ENCODE data around the gene MFSD11.
"Not testable (repeated sequence)": the region's sequence is repeated elsewhere in the genome, so short reads cannot be mapped to it uniquely, and the experiment has no call there.

MFSD11 gene

DNA sequence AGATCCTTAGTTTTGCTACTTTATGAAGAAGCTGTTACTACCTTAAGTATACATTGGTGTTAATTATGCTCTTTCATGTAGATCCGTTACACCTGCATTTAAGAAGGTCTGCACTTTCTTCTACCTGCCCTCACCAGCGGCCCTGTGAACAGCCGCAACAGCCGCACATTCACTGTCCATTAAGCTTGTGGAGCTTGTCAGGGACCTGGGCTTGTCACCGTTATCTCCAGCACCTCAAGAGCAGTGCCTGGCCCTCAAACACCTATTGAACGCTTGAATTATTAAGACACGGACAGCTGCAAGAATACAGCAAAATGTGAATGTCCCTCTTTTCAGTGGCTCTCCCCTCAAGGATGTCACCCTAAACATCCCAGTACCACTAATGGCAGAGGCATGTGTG, 24.2 kb upstream of the MFSD11 start:
- no peak for TF ChIP-seq JUND (IDR thresholded peaks at IDR 0.05; ENCODE audit: low read depth)
- in situ Hi-C loops (cut with HindIII; ENCODE audit: low pct_unique_long_range_greater_than_20kb, low sequenced_read_pairs): no loop called here
- DNase-seq (ENCODE audit: low read depth in 1 of 2, low spot score in 1 of 2): no peak

DNA sequence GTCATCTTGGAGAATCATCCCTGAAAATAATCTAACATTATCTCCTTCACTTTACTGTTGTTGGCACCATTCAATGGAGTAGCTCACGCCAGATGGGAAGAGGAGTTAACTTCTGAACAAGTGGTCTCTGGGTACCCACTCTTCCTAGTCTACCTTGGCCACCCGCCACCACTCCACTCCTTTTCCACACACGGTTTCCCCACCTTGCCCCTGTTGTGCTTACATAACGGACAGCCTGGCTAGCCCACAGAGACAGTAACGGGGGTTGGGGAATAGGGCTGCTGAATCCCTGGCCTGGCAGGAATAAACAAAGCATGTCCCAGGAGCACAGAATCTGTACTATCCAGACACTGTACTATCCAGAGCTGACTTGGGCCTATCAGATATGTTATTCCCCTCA, 23.6 kb upstream of the MFSD11 start:
- in situ Hi-C loops (cut with HindIII; ENCODE audit: low pct_unique_long_range_greater_than_20kb, low sequenced_read_pairs): no loop called here

GRCh38 chr17:76714822-76715495, 23.0 kb upstream of the MFSD11 start:
- TF ChIP-seq JUND (IDR thresholded peaks at IDR 0.05; ENCODE audit: low read depth): no peak
- DNase-seq (ENCODE audit: low read depth in 1 of 2, low spot score in 1 of 2): peak in 1 of 2 experiments; percentile 62
- in situ Hi-C loops (cut with HindIII; ENCODE audit: low pct_unique_long_range_greater_than_20kb, low sequenced_read_pairs): no loop called here

More for the DNA sequence above, 23.6 kb upstream of the MFSD11 start:
- no peak for TF ChIP-seq JUND (IDR thresholded peaks at IDR 0.05; ENCODE audit: low read depth)
- no peak for DNase-seq (ENCODE audit: low read depth in 1 of 2, low spot score in 1 of 2)

DNA sequence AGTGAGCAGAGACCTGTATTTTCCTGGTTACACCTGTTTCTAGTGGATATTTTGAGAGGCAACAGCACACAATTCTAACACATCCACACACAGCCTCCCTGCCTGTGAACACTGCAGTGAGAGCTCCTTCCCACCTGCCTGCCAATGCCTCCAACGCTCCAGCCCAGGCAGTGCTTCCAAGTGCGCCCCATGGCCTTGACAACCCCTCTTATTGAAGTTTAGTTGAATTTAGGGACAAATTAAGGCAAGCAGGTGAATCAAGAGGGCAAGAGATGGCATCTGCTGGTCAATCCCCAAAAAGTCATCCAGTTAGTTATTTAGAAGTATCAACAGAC, 22.5 kb upstream of the MFSD11 start:
- in situ Hi-C loops (cut with HindIII; ENCODE audit: low pct_unique_long_range_greater_than_20kb, low sequenced_read_pairs): no loop called here
- TF ChIP-seq JUND (IDR thresholded peaks at IDR 0.05; ENCODE audit: low read depth): no peak
- DNase-seq (ENCODE audit: low read depth in 1 of 2, low spot score in 1 of 2): no peak

GRCh38 chr17:76716146-76716838, 21.6 kb upstream of the MFSD11 start:
- in situ Hi-C loops (cut with HindIII; ENCODE audit: low pct_unique_long_range_greater_than_20kb, low sequenced_read_pairs): no loop called here
- TF ChIP-seq JUND (IDR thresholded peaks at IDR 0.05; ENCODE audit: low read depth): no peak
- DNase-seq (ENCODE audit: low read depth in 1 of 2, low spot score in 1 of 2): no peak

DNA sequence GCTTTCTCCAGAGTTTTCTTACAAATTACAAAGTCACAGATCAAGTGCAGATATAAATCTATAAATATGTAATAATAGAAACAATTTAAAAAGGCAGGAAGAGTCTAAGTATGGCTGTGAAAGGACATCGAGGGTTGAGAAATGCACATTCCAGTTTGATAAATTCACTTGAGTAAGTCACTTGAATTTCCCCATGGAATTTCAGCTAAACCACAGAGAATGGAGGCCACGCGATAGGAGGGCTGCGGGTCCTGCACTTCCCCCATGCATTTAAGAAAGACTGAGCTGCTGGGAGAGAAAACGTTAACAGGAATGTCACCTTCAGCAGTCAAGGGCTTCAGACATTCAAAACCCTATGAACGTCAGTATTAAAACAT, 21.1 kb upstream of the MFSD11 start:
- in situ Hi-C loops (cut with HindIII; ENCODE audit: low pct_unique_long_range_greater_than_20kb, low sequenced_read_pairs): no loop called here
- DNase-seq (ENCODE audit: low read depth in 1 of 2, low spot score in 1 of 2): no peak
- no peak for TF ChIP-seq JUND (IDR thresholded peaks at IDR 0.05; ENCODE audit: low read depth)

DNA sequence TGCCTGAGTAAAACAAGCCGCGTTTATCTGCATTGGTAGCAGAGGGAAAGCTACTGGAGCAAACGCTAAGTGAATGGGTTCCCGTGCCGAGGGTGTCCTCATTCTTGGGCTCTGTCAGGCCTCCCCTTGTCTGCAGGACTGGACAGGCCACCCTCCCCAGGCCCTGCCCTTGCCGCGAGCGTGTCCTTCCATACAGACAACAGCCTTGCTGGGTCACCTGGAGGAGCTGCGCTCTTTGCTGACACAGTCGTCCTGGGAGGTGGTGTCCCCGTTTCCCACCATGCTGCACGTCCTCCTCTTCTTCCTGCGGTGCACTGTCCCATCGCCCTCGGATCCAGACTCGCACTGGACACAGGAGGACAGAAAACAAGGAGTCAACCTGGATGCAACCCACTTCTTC, 19.4 kb upstream of the MFSD11 start:
- in situ Hi-C loops (cut with HindIII; ENCODE audit: low pct_unique_long_range_greater_than_20kb, low sequenced_read_pairs): no loop called here
- no peak for TF ChIP-seq JUND (IDR thresholded peaks at IDR 0.05; ENCODE audit: low read depth)
- DNase-seq (ENCODE audit: low read depth in 1 of 2, low spot score in 1 of 2): no peak

- in situ Hi-C loops (cut with HindIII; ENCODE audit: low pct_unique_long_range_greater_than_20kb, low sequenced_read_pairs): no loop called here
- DNase-seq (ENCODE audit: low read depth in 1 of 2, low spot score in 1 of 2): no peak
- TF ChIP-seq JUND (IDR thresholded peaks at IDR 0.05; ENCODE audit: low read depth): no peak
Measured at GRCh38 chr17:76720211-76720610, 17.7 kb upstream of the MFSD11 start.

GRCh38 chr17:76720941-76721340, 17.0 kb upstream of the MFSD11 start:
- in situ Hi-C loops (cut with HindIII; ENCODE audit: low pct_unique_long_range_greater_than_20kb, low sequenced_read_pairs): no loop called here
- TF ChIP-seq JUND (IDR thresholded peaks at IDR 0.05; ENCODE audit: low read depth): no peak
- DNase-seq (ENCODE audit: low read depth in 1 of 2, low spot score in 1 of 2): no peak

DNA sequence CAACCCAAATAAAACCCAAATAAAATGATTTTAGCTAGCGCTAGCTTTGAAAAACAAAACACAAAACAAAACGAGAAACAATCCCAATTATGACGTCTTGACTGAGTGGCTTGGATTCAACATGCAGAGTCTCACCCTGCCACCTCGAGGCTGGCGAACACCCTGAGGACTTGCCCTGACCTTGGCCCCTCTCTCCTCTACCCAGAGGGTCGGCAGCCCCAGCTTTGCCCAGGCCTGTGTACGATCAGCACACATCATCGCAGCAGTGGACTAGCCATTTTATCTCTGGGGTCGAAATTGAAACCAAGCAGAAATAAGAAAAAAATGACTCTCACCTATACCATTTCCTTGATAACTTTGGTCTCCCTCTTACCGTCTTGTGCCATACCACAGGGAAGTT, 16.5 kb upstream of the MFSD11 start:
- in situ Hi-C loops (cut with HindIII; ENCODE audit: low pct_unique_long_range_greater_than_20kb, low sequenced_read_pairs): no loop called here
- no peak for DNase-seq (ENCODE audit: low read depth in 1 of 2, low spot score in 1 of 2)
- no peak for TF ChIP-seq JUND (IDR thresholded peaks at IDR 0.05; ENCODE audit: low read depth)

- no peak for DNase-seq (ENCODE audit: low read depth in 1 of 2, low spot score in 1 of 2)
- in situ Hi-C loops (cut with HindIII; ENCODE audit: low pct_unique_long_range_greater_than_20kb, low sequenced_read_pairs): no loop called here
- TF ChIP-seq JUND (IDR thresholded peaks at IDR 0.05; ENCODE audit: low read depth): no peak
Measured at GRCh38 chr17:76722279-76722678, 15.6 kb upstream of the MFSD11 start.

DNA sequence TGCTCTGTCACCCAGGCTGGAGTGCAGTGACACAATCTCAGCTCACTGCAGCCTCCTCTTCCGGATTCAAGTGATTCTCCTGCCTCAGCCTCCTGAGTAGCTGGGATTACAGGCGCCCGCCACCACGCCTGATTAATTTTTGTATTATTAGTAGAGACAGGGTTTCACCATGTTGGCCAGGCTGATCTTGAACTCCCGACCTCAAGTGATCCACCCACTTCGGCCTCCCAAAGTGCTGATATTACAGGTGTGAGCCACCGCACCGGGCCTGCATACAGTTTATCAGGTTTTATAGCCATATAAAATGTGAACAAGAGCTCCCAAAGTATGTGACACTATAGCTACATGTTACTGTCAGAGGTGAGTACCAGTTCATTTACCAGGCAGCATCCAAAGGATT, 14.9 kb upstream of the MFSD11 start:
- in situ Hi-C loops (cut with HindIII; ENCODE audit: low pct_unique_long_range_greater_than_20kb, low sequenced_read_pairs): not testable (repeated sequence)

DNA sequence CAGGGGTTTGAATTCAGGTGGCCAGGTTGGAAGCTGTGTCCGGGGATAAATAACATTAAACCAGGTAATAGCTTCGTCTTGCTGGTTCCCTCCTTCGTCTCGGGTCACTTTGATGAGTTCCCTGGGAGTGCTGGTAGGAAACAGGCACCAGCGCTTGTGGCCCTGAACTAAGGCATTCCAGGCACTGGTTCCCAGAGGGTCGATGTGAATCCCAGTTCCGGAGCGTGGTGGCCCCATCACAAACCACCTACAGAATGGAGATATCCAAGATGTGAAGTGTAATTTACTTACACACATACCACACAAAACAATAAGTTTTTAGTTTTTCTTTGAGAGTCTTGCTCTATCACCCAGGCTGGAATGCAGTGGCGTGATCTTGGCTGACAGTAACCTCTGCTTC, 14.1 kb upstream of the MFSD11 start:
- no peak for DNase-seq (ENCODE audit: low read depth in 1 of 2, low spot score in 1 of 2)
- in situ Hi-C loops (cut with HindIII; ENCODE audit: low pct_unique_long_range_greater_than_20kb, low sequenced_read_pairs): no loop called here
- TF ChIP-seq JUND (IDR thresholded peaks at IDR 0.05; ENCODE audit: low read depth): no peak

More for the DNA sequence above, 14.9 kb upstream of the MFSD11 start:
- DNase-seq (ENCODE audit: low read depth in 1 of 2, low spot score in 1 of 2): not testable (repeated sequence)
